IMR-90 (cell line): ENCODE measurements around the gene GLYAT. TPM values are rescaled to one million over a fixed set of nuclear protein-coding genes. Genes with fewer than 3 reads are reported as not detected.

ENCODE experiments used
- ATAC-seq: fragments of 200-7000 bp; cut with Tn5 transposase; 2 replicates; pipeline ENCODE4 v1.9.1; 2020; ENCODE audit warnings: low read depth, mild to moderate bottlenecking, moderate library complexity
- BruUV-seq: library from RNA; stranded (reverse); fragments of 400-500 nt; replicated peaks from 2 replicates; lab custom pipeline; 2021; lab: Mats Ljungman, UMichigan
- CTCF ChIA-PET: fragments of 300-600 bp; formaldehyde crosslinking; extraction: SDS; loops from one replicate; lab custom pipeline; 2021; ENCODE audit warnings: antibody characterized with exemption; lab: Yijun Ruan, JAX
- POLR2A ChIA-PET: fragments of 300-600 bp; sonication (Branson Sonifier 250); formaldehyde crosslinking; loops from one replicate; lab custom pipeline; 2022; ENCODE audit warnings: antibody characterized with exemption; ENCODE audit not compliant: unreplicated experiment; lab: Charles Lee
- DNase-seq: peaks from one replicate; pipeline ENCODE4 v3.0.0; 2013
- H2AFZ ChIP-seq: replicated peaks from 2 replicates; pipeline ENCODE3; 2013; ENCODE audit warnings: low read length, mild to moderate bottlenecking; ENCODE audit not compliant: poor library complexity
- H2AK5ac ChIP-seq: 2 replicates; pipeline ENCODE4 v1.6.1; 2013; ENCODE audit warnings: low read depth, low read length, inconsistent platforms
- H2AK9ac ChIP-seq: replicated peaks from 2 replicates; pipeline ENCODE3; 2013; ENCODE audit warnings: mild to moderate bottlenecking, low read depth, low read length, moderate library complexity; ENCODE audit not compliant: poor library complexity
- H2BK120ac ChIP-seq: 2 replicates; pipeline ENCODE4 v1.6.1; 2013; ENCODE audit warnings: low read depth, low read length, inconsistent platforms
- H2BK15ac ChIP-seq: 3 replicates; pipeline ENCODE4 v1.6.1; 2013; ENCODE audit warnings: low read depth, low read length, inconsistent platforms
- H2BK20ac ChIP-seq: 2 replicates; pipeline ENCODE4 v1.6.1; 2013; ENCODE audit warnings: low read depth, mild to moderate bottlenecking, inconsistent platforms, low read length, moderate library complexity
- H2BK5ac ChIP-seq: 2 replicates; pipeline ENCODE4 v1.6.1; 2013; ENCODE audit warnings: mild to moderate bottlenecking, low read depth, low read length, inconsistent platforms; ENCODE audit not compliant: poor library complexity, severe bottlenecking
- H3K14ac ChIP-seq: replicated peaks from 2 replicates; pipeline ENCODE4 v1.6.1; 2013; ENCODE audit warnings: low read depth, low read length, inconsistent platforms
- H3K18ac ChIP-seq: 2 replicates; pipeline ENCODE4 v1.6.1; 2013; ENCODE audit warnings: low read depth, low read length, control low read depth
- H3K23ac ChIP-seq: 2 replicates; pipeline ENCODE4 v1.6.1; 2013; ENCODE audit warnings: low read depth, low read length, inconsistent platforms
- H3K27ac ChIP-seq: 2 replicates; pipeline ENCODE4 v1.5.1; 2013; ENCODE audit warnings: mild to moderate bottlenecking, control low read depth, low read length; ENCODE audit not compliant: insufficient read depth
- H3K27me3 ChIP-seq: 2 replicates; pipeline ENCODE4 v1.6.1; 2013; ENCODE audit warnings: low read length; ENCODE audit not compliant: control insufficient read depth, insufficient read depth
- H3K36me3 ChIP-seq: 2 replicates; pipeline ENCODE4 v1.6.1; 2013; ENCODE audit warnings: low read length, mixed read lengths; ENCODE audit not compliant: control insufficient read depth, insufficient read depth
- H3K4ac ChIP-seq: 2 replicates; pipeline ENCODE4 v1.6.1; 2013; ENCODE audit warnings: low read depth, low read length, inconsistent platforms
- H3K4me1 ChIP-seq: 2 replicates; pipeline ENCODE4 v1.6.1; 2013; ENCODE audit warnings: low read length, mixed read lengths; ENCODE audit not compliant: control insufficient read depth, insufficient read depth
- H3K4me2 ChIP-seq: 2 replicates; pipeline ENCODE4 v1.6.1; 2013; ENCODE audit warnings: low read depth, mild to moderate bottlenecking, control low read depth, low read length, moderate library complexity
- H3K4me3 ChIP-seq: 2 replicates; pipeline ENCODE4 v1.5.1; 2013; ENCODE audit warnings: low read depth, mild to moderate bottlenecking, control low read depth, low read length, moderate library complexity; ENCODE audit not compliant: insufficient read depth
- H3K56ac ChIP-seq: 2 replicates; pipeline ENCODE4 v1.6.1; 2013; ENCODE audit warnings: low read length, inconsistent platforms; ENCODE audit not compliant: insufficient read depth; ENCODE audit errors: extremely low read depth
- H3K79me1 ChIP-seq, 2 experiments: 2 replicates each; pipeline ENCODE4 v1.6.1; 2013; ENCODE audit warnings: low read length in 2 of 2, inconsistent platforms in 1 of 2, low read depth in 1 of 2
- H3K9ac ChIP-seq: 2 replicates; pipeline ENCODE4 v1.6.1; 2013; ENCODE audit warnings: low read depth, low read length, control low read depth
- H3K9me1 ChIP-seq: 2 replicates; pipeline ENCODE4 v1.6.1; 2013; ENCODE audit warnings: low read length, inconsistent platforms; ENCODE audit not compliant: insufficient read depth
- H3K9me3 ChIP-seq: 2 replicates; pipeline ENCODE4 v1.6.1; 2013; ENCODE audit warnings: low read length; ENCODE audit not compliant: control insufficient read depth, insufficient read depth
- H4K20me1 ChIP-seq: 2 replicates; pipeline ENCODE4 v1.6.1; 2013; ENCODE audit warnings: low read length, inconsistent platforms; ENCODE audit not compliant: insufficient read depth
- H4K5ac ChIP-seq: 2 replicates; pipeline ENCODE4 v1.6.1; 2013; ENCODE audit warnings: mild to moderate bottlenecking, low read depth, low read length, control low read depth
- H4K8ac ChIP-seq, 2 experiments: 2 replicates each; pipeline ENCODE4 v1.6.1; 2013; ENCODE audit warnings: low read depth in 2 of 2, low read length in 2 of 2, control low read depth in 1 of 2, inconsistent platforms in 1 of 2
- H4K91ac ChIP-seq: 2 replicates; pipeline ENCODE4 v1.6.1; 2013; ENCODE audit warnings: low read depth, low read length, inconsistent platforms; ENCODE audit not compliant: insufficient read depth
- BHLHE40 ChIP-seq: fragments of 150-350 bp; IDR thresholded peaks from 2 replicates; pipeline ENCODE4 v1.6.1; 2016; ENCODE audit warnings: mild to moderate bottlenecking, low read depth, low read length
- CEBPB ChIP-seq: IDR thresholded peaks from 2 replicates; pipeline ENCODE4 v1.6.1; 2012; ENCODE audit warnings: low read depth, low read length, improper control_type of control experiment
- CHD1 ChIP-seq: IDR thresholded peaks from 2 replicates; pipeline ENCODE4 v1.6.1; 2012; ENCODE audit warnings: low read depth, low read length, improper control_type of control experiment
- FOS ChIP-seq: fragments of 150-350 bp; IDR thresholded peaks from 2 replicates; pipeline ENCODE4 v1.6.1; 2016; ENCODE audit warnings: low read depth, low read length
- MAFK ChIP-seq: IDR thresholded peaks from 2 replicates; pipeline ENCODE4 v1.6.1; 2012; ENCODE audit warnings: low read depth, low read length, improper control_type of control experiment
- MAZ ChIP-seq: IDR thresholded peaks from 2 replicates; pipeline ENCODE4 v1.6.1; 2012; ENCODE audit warnings: low read depth, mild to moderate bottlenecking, low read length, improper control_type of control experiment, moderate library complexity, borderline replicate concordance
- MXI1 ChIP-seq: IDR thresholded peaks from 2 replicates; pipeline ENCODE4 v1.6.1; 2012; ENCODE audit warnings: low read depth, mild to moderate bottlenecking, low read length, moderate library complexity, borderline replicate concordance
- NFE2L2 ChIP-seq: fragments of 150-350 bp; IDR thresholded peaks from 2 replicates; pipeline ENCODE4 v1.6.1; 2016; ENCODE audit warnings: low read depth, mild to moderate bottlenecking, low read length
- POLR2A ChIP-seq: IDR thresholded peaks from 2 replicates; pipeline ENCODE4 v1.6.1; 2012; ENCODE audit warnings: mild to moderate bottlenecking, low read depth, low read length
- RAD21 ChIP-seq: IDR thresholded peaks from 2 replicates; pipeline ENCODE4 v1.6.1; 2012; ENCODE audit warnings: low read length, improper control_type of control experiment
- RCOR1 ChIP-seq: IDR thresholded peaks from 2 replicates; pipeline ENCODE4 v1.6.1; 2012; ENCODE audit warnings: mild to moderate bottlenecking, low read length, improper control_type of control experiment; ENCODE audit not compliant: insufficient replicate concordance
- RFX5 ChIP-seq: IDR thresholded peaks from 2 replicates; pipeline ENCODE4 v1.8.0; 2012; ENCODE audit warnings: low read depth, mild to moderate bottlenecking, low read length, moderate library complexity
- SMC3 ChIP-seq: fragments of 150-350 bp; IDR thresholded peaks from 2 replicates; pipeline ENCODE4 v1.6.1; 2016; ENCODE audit warnings: low read depth, mild to moderate bottlenecking, antibody characterized with exemption, low read length, moderate library complexity
- WGBS, 2 experiments: methylation state at CpG; one replicate each; pipeline versions ENCODE4 v1.1.5 to v1.1.7; 2013; ENCODE audit warnings: missing lambda C conversion rate in 2 of 2; ENCODE audit not compliant: insufficient read length in 1 of 2; ENCODE audit errors: extremely low coverage in 2 of 2; 5-methylcytosine and 5-hydroxymethylcytosine counted together
- dilution Hi-C: fragments of 300-500 bp; cut with HindIII; formaldehyde crosslinking; loops from one replicate; pipeline ENCODE4 v1.14.3; 2018; ENCODE audit warnings: low sequenced_read_pairs; ENCODE audit not compliant: unreplicated experiment
- in situ Hi-C: fragments of 300-500 bp; cut with MboI; formaldehyde crosslinking; loops from 3 replicates; pipeline ENCODE4 v1.14.3; 2019; ENCODE audit warnings: low sequenced_read_pairs, inconsistent platforms, mixed read lengths
- intact Hi-C: fragments of 100-400 bp; cut with micrococcal nuclease; formaldehyde crosslinking; loops from 2 replicates; pipeline ENCODE4 v1.10.0; 2022
- polyA plus RNA-seq, 3 experiments: library from polyadenylated mRNA; depleted of rRNA; stranded (reverse); fragments of >200 nt; gene quantifications; 2 replicates each; pipeline ENCODE4 v1.2.3, GENCODE V29; 2012; ENCODE audit warnings: low replicate concordance in 1 of 3
- total RNA-seq: library from RNA; depleted of rRNA; stranded (reverse); fragments of >200 nt; gene quantifications from 2 replicates; pipeline ENCODE4 v1.2.3, GENCODE V29; 2012
- TF ChIP-seq, protein P1 (sequence below): fragments of 150-350 bp; IDR thresholded peaks from 2 replicates; pipeline ENCODE4 v1.6.1; 2017; ENCODE audit warnings: mild to moderate bottlenecking, antibody characterized with exemption, low read length, low read depth
- TF ChIP-seq, protein P2 (sequence below): conservative IDR thresholded peaks from 2 replicates; pipeline ENCODE4 v1.5.1; 2012; ENCODE audit warnings: mild to moderate bottlenecking, low read depth, low read length, improper control_type of control experiment
- TF ChIP-seq, protein P3 (sequence below): fragments of 150-350 bp; IDR thresholded peaks from 2 replicates; pipeline ENCODE4 v1.6.1; 2016; ENCODE audit warnings: low read depth, mild to moderate bottlenecking, low read length, moderate library complexity, borderline replicate concordance

The GLYAT gene
- total and polyA plus RNA-seq, 2 of the 4 experiments (the other 2 are of a cell fraction): not detected

DNA sequence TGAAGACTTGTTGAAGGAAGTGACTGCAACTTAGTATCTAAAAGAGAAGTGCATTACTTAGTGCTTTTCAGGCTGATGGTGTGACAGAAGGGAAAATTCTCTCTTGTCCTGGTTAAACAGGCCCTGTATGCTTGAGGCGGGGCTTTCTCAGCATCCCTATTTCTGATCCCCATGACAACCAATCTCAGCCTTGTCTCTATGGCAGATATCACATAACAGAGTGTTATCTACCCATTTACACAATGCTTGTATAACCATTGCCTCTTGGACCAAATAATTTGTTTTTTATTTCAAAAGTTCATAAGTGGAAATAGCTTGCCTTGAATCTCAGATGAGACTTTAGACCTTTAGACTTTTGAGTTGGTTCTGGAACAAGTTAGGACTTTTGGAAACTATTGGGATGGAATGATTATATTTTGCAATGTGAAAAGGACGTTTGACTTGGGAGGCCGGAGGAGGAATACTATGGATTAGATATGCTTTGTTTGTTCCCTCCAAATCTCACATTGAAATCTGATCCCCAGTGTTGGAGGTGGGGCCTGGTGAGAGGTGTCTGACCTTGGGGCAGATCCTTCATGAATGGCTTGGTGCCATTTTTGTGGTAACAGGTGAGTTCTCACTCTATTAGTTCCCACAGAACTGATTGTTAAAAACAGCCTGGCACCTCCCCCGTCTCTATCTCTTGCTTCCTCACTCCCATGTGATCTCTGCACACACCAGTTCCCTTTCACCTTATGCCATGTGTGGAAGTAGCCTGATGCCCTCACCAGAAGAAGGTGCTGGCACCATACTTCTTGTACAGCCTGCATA is 3.1 kb upstream of the GLYAT start:
- Histone ChIP-seq H3K9me3 (no peaks in the 10 kb centered on the region), H2AK5ac (no peak overlapping the region), H4K91ac (no peak overlapping the region), H2AFZ (no peak overlapping the region), H3K14ac (no peak overlapping the region), H2BK20ac (no peak overlapping the region), H3K27ac (no peak overlapping the region), H3K27me3 (peaks cover 4% of the 10 kb centered on the region), H2BK120ac (no peak overlapping the region), H4K20me1 (no peaks in the 10 kb centered on the region), H3K23ac (no peak overlapping the region), H2AK9ac (no peak overlapping the region), H2BK5ac (no peak overlapping the region), H4K5ac (no peak overlapping the region), H3K18ac (no peak overlapping the region), H3K4me3 (no peak overlapping the region), H2BK15ac (no peak overlapping the region), H3K36me3 (no peaks in the 10 kb centered on the region), H3K9ac (no peak overlapping the region), H3K4me1 (no peaks in the 10 kb centered on the region), H4K8ac (no peak overlapping the region), H3K4ac (no peak overlapping the region), H3K79me1 (no peaks in the 10 kb centered on the region), H3K56ac (no peak overlapping the region), H3K9me1 (no peaks in the 10 kb centered on the region), H3K4me2 (no peak overlapping the region)
- WGBS, 2 experiments: no CpG with 5 or more reads among the region's 4 CpGs
- no TSS peak for BruUV-seq
- intact Hi-C loops (no loop called here), in situ Hi-C loops (no loop called here), dilution Hi-C loops (no loop called here)
- no peak for TF ChIP-seq MAZ
- TF ChIP-seq, protein P1, sequence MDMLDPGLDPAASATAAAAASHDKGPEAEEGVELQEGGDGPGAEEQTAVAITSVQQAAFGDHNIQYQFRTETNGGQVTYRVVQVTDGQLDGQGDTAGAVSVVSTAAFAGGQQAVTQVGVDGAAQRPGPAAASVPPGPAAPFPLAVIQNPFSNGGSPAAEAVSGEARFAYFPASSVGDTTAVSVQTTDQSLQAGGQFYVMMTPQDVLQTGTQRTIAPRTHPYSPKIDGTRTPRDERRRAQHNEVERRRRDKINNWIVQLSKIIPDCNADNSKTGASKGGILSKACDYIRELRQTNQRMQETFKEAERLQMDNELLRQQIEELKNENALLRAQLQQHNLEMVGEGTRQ: no peak
- TF ChIP-seq RCOR1: no peak
- TF ChIP-seq, protein P2, sequence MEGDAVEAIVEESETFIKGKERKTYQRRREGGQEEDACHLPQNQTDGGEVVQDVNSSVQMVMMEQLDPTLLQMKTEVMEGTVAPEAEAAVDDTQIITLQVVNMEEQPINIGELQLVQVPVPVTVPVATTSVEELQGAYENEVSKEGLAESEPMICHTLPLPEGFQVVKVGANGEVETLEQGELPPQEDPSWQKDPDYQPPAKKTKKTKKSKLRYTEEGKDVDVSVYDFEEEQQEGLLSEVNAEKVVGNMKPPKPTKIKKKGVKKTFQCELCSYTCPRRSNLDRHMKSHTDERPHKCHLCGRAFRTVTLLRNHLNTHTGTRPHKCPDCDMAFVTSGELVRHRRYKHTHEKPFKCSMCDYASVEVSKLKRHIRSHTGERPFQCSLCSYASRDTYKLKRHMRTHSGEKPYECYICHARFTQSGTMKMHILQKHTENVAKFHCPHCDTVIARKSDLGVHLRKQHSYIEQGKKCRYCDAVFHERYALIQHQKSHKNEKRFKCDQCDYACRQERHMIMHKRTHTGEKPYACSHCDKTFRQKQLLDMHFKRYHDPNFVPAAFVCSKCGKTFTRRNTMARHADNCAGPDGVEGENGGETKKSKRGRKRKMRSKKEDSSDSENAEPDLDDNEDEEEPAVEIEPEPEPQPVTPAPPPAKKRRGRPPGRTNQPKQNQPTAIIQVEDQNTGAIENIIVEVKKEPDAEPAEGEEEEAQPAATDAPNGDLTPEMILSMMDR: no peak
- no peak for TF ChIP-seq FOS
- no peak for TF ChIP-seq CHD1
- no peak for TF ChIP-seq MXI1
- TF ChIP-seq SMC3: no peak
- no peak for TF ChIP-seq RAD21
- TF ChIP-seq, protein P3, sequence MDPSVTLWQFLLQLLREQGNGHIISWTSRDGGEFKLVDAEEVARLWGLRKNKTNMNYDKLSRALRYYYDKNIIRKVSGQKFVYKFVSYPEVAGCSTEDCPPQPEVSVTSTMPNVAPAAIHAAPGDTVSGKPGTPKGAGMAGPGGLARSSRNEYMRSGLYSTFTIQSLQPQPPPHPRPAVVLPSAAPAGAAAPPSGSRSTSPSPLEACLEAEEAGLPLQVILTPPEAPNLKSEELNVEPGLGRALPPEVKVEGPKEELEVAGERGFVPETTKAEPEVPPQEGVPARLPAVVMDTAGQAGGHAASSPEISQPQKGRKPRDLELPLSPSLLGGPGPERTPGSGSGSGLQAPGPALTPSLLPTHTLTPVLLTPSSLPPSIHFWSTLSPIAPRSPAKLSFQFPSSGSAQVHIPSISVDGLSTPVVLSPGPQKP: no peak
- no peak for TF ChIP-seq RFX5
- no peak for TF ChIP-seq CEBPB
- no peak for TF ChIP-seq BHLHE40
- TF ChIP-seq POLR2A: no peak
- no peak for TF ChIP-seq NFE2L2
- no peak for TF ChIP-seq MAFK
- DNase-seq: no peak
- ChIA-PET CTCF (no interaction called here), POLR2A (no interaction called here)
- no peak for ATAC-seq
